ENCODE data around the gene MYLK.

Gene MYLK

GRCh38 chr3:123648696-123649405 is 235.3 kb downstream of the MYLK start:
- DNase-seq (ENCODE audit: low read depth in 2 of 2): no peak

- DNase-seq (ENCODE audit: low read depth in 2 of 2): no peak
These were observed 239.8 kb downstream of the MYLK start for GRCh38 chr3:123644358-123644757.

- DNase-seq (ENCODE audit: low read depth in 2 of 2): no peak
These were observed 241.2 kb downstream of the MYLK start for GRCh38 chr3:123642957-123643330.

- peak; percentile 12 to 32 for DNase-seq (ENCODE audit: low read depth in 2 of 2)
These were observed 241.8 kb downstream of the MYLK start for GRCh38 chr3:123642182-123642956.

- DNase-seq (ENCODE audit: low read depth in 2 of 2): no peak
These were observed 242.6 kb downstream of the MYLK start for GRCh38 chr3:123641505-123641904.

- no peak for DNase-seq (ENCODE audit: low read depth in 2 of 2)
These were observed 243.2 kb downstream of the MYLK start for GRCh38 chr3:123640740-123641462.

GRCh38 chr3:123640311-123640710 is 243.8 kb downstream of the MYLK start:
- DNase-seq (ENCODE audit: low read depth in 2 of 2): no peak

GRCh38 chr3:123638936-123639689 is 245.0 kb downstream of the MYLK start:
- DNase-seq (ENCODE audit: low read depth in 2 of 2): no peak

GRCh38 chr3:123637841-123638240 is 246.3 kb downstream of the MYLK start:
- no peak for DNase-seq (ENCODE audit: low read depth in 2 of 2)

- no peak for DNase-seq (ENCODE audit: low read depth in 2 of 2)
These were observed 247.0 kb downstream of the MYLK start for GRCh38 chr3:123637131-123637530.

GRCh38 chr3:123636431-123636841 is 247.7 kb downstream of the MYLK start:
- no peak for DNase-seq (ENCODE audit: low read depth in 2 of 2)

GRCh38 chr3:123635717-123636116 is 248.4 kb downstream of the MYLK start:
- no peak for DNase-seq (ENCODE audit: low read depth in 2 of 2)

- DNase-seq (ENCODE audit: low read depth in 2 of 2): no peak
These were observed 248.9 kb downstream of the MYLK start for GRCh38 chr3:123635217-123635616.

- no peak for DNase-seq (ENCODE audit: low read depth in 2 of 2)
These were observed 249.7 kb downstream of the MYLK start for GRCh38 chr3:123634149-123635051.

- DNase-seq (ENCODE audit: low read depth in 2 of 2): no peak
These were observed 250.6 kb downstream of the MYLK start for GRCh38 chr3:123633530-123633929.

- DNase-seq (ENCODE audit: low read depth in 2 of 2): no peak
These were observed 251.9 kb downstream of the MYLK start for GRCh38 chr3:123632161-123632655.

GRCh38 chr3:123629747-123630047 is 254.4 kb downstream of the MYLK start:
- no peak for DNase-seq (ENCODE audit: low read depth in 2 of 2)

- DNase-seq (ENCODE audit: low read depth in 2 of 2): no peak
These were observed 255.0 kb downstream of the MYLK start for GRCh38 chr3:123628996-123629746.

- no peak for DNase-seq (ENCODE audit: low read depth in 2 of 2)
These were observed 256.2 kb downstream of the MYLK start for GRCh38 chr3:123627673-123628670.
